Muscle of leg (tissue), 11 donors: ENCODE measurements around the gene CEMIP2. TPM values are rescaled to one million over a fixed set of nuclear protein-coding genes. Genes with fewer than 3 reads are reported as not detected.

Experiments used
- DNase-seq: peaks from one replicate; pipeline ENCODE4 v3.0.0; 2013
- H3K27ac ChIP-seq: one replicate; pipeline ENCODE4 v1.5.1; 2013; ENCODE audit warnings: mild to moderate bottlenecking, low read length, control low read depth
- H3K27me3 ChIP-seq: one replicate; pipeline ENCODE4 v1.6.1; 2013; ENCODE audit warnings: low read length; ENCODE audit not compliant: control insufficient read depth, insufficient read depth
- H3K36me3 ChIP-seq: one replicate; pipeline ENCODE4 v1.6.1; 2013; ENCODE audit warnings: low read length; ENCODE audit not compliant: control insufficient read depth, insufficient read depth
- H3K4me1 ChIP-seq: one replicate; pipeline ENCODE4 v1.6.1; 2013; ENCODE audit warnings: low read length; ENCODE audit not compliant: control insufficient read depth, insufficient read depth
- H3K4me3 ChIP-seq: one replicate; pipeline ENCODE4 v1.5.1; 2013; ENCODE audit warnings: low read length, control low read depth
- H3K9me3 ChIP-seq: replicated peaks from 2 replicates; pipeline ENCODE4 v1.6.1; 2013; ENCODE audit warnings: low read depth, low read length; ENCODE audit not compliant: control insufficient read depth
- WGBS: methylation state at CpG from one replicate; pipeline ENCODE4 v1.1.5; 2013; ENCODE audit warnings: missing lambda C conversion rate; ENCODE audit not compliant: insufficient coverage; 5-methylcytosine and 5-hydroxymethylcytosine counted together
- polyA plus RNA-seq, 8 donors: library from polyadenylated mRNA; unstranded; fragments of 120-200 nt; gene quantifications; one replicate each; pipeline versions ENCODE4 v1.2.1 to v1.2.3, GENCODE V29; 2013; ENCODE audit warnings: inconsistent platforms in 1 of 8, low replicate concordance in 1 of 8; ENCODE audit not compliant: insufficient read length in 8 of 8, insufficient read depth in 1 of 8
- total RNA-seq: library from RNA; stranded (reverse); fragments of 120-200 nt; gene quantifications from one replicate; pipeline ENCODE4 v1.2.4, GENCODE V29; 2013

Gene CEMIP2
- total and polyA plus RNA-seq, 9 donors: 19.9 to 44.6 (median 26.3) TPM

- Histone ChIP-seq H3K27me3 (no peaks in the 10 kb centered on the region), H3K9me3 (no peaks in the 10 kb centered on the region), H3K36me3 (no peaks in the 10 kb centered on the region), H3K4me3 (no peak overlapping the region), H3K27ac (peak overlapping the region; percentile 57), H3K4me1 (peaks cover 15% of the 10 kb centered on the region)
- DNase-seq: peak; percentile 85
Measured at GRCh38 chr9:71763832-71764231, 4.5 kb downstream of the CEMIP2 start.

DNA sequence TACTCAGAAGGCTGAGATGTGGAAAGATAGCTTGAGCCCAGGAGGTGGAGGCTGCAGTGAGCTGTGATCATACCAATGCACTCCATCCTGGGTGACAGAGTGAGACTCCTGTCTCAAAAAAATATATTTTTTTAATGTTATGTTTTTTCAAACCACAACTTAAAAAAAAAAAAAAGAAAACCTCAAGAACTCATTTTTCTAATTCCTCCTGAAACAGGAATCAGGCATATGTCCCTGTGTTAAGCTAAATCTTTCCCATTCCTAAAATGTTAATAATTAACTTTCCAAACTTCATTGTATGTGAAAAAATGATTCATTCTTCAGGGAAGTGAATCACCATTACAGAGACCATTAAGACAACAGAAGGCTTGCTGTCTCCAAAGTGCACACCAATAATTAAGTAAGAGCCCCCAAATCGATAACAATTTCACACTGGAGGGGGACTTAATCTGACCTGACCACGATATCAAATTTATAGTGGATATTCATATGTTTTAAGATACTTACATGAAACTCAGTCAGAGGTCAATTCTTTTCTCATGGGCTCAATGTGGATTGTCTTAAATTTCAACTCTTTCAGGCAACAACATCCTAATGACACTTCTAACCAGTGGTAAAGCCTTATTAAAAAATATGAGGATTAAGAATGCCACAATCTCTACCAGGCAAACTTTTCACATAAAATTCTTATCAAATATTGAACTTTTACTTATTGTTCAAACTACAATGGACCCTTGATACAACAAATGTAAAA lies 5.2 kb downstream of the CEMIP2 start:
- Histone ChIP-seq H3K27ac (no peak overlapping the region), H3K36me3 (no peaks in the 10 kb centered on the region), H3K9me3 (no peaks in the 10 kb centered on the region), H3K27me3 (no peaks in the 10 kb centered on the region), H3K4me1 (peaks cover 15% of the 10 kb centered on the region), H3K4me3 (no peak overlapping the region)
- WGBS: no CpG with 5 or more reads among the region's 2 CpGs
- DNase-seq: no peak

GRCh38 chr9:71761938-71762353 lies 6.4 kb downstream of the CEMIP2 start:
- DNase-seq: no peak
- Histone ChIP-seq H3K27ac (no peak overlapping the region), H3K27me3 (no peaks in the 10 kb centered on the region), H3K36me3 (no peaks in the 10 kb centered on the region), H3K9me3 (no peaks in the 10 kb centered on the region), H3K4me1 (peaks cover 9% of the 10 kb centered on the region), H3K4me3 (no peak overlapping the region)
- no CpG with 5 or more reads among the region's 5 CpGs for WGBS

DNA sequence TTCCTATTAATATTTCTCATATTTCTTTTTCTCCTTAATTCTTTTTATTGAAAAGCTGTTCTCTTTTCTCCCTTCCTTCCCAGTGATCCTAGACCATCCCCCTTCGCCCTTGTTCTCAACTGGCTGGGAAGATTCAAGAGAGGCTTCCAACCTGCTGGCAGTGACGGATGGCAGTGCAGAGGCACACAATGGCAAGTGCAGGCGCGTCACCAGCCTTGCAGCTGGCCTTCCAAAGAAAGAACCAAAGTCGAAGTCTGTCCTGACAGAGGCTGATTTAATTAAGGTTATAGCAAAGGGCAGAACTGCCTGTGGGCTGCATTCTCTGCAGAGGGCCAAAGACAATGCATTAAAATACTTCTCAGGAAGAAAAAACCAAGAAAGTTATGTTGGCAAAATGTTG lies 7.4 kb downstream of the CEMIP2 start:
- Histone ChIP-seq H3K36me3 (no peaks in the 10 kb centered on the region), H3K27ac (no peak overlapping the region), H3K27me3 (no peaks in the 10 kb centered on the region), H3K4me1 (peaks cover 9% of the 10 kb centered on the region), H3K9me3 (no peaks in the 10 kb centered on the region), H3K4me3 (no peak overlapping the region)
- 66% methylated on average over 4 of the region's 5 CpGs for WGBS
- DNase-seq: no peak

DNA sequence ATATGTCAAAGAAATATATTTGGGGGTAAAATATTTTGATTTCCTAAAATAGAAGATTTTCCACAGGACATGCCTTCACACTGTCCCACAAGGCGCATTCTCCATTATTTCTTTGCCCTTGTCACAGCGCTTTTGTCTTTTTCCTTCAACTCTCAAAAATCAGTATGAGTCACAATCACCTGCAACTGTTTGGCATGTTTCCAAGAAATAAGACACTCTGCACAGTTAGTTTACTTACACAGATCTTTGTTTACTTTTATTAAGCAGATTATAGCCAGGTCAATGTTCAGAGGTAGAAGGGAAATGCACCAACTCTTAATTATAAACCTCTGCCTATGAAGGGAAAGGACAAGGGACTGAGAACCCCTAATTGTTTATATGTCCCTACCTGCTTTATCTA lies 9.5 kb downstream of the CEMIP2 start:
- DNase-seq: peak; percentile 54
- Histone ChIP-seq H3K27me3 (no peaks in the 10 kb centered on the region), H3K27ac (no peak overlapping the region), H3K4me3 (no peak overlapping the region), H3K4me1 (no peaks in the 10 kb centered on the region), H3K36me3 (no peaks in the 10 kb centered on the region), H3K9me3 (no peaks in the 10 kb centered on the region)
- WGBS: 67% methylated on average over 2 of the region's 2 CpGs

GRCh38 chr9:71758277-71758676 lies 10.0 kb downstream of the CEMIP2 start:
- WGBS: 83% methylated on average over 1 of the region's 4 CpGs
- H3K4me3 ChIP-seq: no peak overlapping the region
- no peaks in the 10 kb centered on the region for H3K4me1 ChIP-seq
- no peak for DNase-seq
- H3K36me3 ChIP-seq: no peaks in the 10 kb centered on the region
- H3K27me3 ChIP-seq: no peaks in the 10 kb centered on the region
- no peak overlapping the region for H3K27ac ChIP-seq
- no peaks in the 10 kb centered on the region for H3K9me3 ChIP-seq

- Histone ChIP-seq H3K36me3 (no peaks in the 10 kb centered on the region), H3K4me1 (no peaks in the 10 kb centered on the region), H3K4me3 (no peak overlapping the region), H3K9me3 (no peaks in the 10 kb centered on the region), H3K27me3 (no peaks in the 10 kb centered on the region), H3K27ac (no peak overlapping the region)
- WGBS: no CpG with 5 or more reads among the region's 1 CpG
- DNase-seq: no peak
Measured at GRCh38 chr9:71756753-71757152, 11.6 kb downstream of the CEMIP2 start.

DNA sequence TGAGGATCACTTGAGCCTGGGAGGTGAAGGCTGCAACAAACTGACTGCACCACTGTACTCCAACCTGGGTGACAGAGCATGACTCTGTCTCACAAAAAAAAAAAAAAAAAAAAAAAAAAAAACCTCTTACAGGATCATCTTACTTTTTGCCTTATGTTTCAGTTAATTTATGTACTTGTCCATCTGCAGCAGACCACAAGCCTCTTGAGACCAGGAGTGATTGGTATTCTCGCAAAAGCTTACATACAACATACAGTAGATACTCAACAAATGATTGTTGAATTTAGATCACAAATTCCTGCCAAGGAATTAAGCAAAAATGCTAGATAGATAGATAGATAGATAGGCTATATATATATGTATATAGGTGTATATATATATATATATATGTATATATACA lies 12.4 kb downstream of the CEMIP2 start:
- Histone ChIP-seq H3K9me3 (no peaks in the 10 kb centered on the region), H3K27ac (no peak overlapping the region), H3K27me3 (no peaks in the 10 kb centered on the region), H3K4me3 (no peak overlapping the region), H3K36me3 (no peaks in the 10 kb centered on the region), H3K4me1 (no peaks in the 10 kb centered on the region)
- no CpG with 5 or more reads among the region's 1 CpG for WGBS
- no peak for DNase-seq

DNA sequence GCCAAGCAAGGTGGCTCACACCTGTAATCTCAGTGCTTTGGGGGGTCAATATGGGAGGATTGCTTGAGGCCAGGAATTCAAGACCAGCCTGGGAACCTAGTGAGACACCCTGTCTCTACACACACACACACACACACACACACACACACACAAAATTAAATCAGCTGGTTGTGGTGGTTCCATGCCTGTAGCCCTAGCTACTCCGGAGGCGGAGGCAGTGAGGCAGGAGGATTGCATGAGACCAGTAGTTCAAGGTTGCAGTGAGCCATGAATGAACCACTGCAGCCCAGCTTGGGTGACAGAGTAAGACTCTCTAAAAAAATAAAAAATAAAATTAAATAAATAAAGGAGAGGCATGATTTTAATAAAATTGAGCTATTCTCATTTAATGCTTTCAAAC lies 13.1 kb downstream of the CEMIP2 start:
- no peaks in the 10 kb centered on the region for H3K36me3 ChIP-seq
- DNase-seq: no peak
- H3K9me3 ChIP-seq: no peaks in the 10 kb centered on the region
- H3K4me3 ChIP-seq: no peak overlapping the region
- no peaks in the 10 kb centered on the region for H3K27me3 ChIP-seq
- no peaks in the 10 kb centered on the region for H3K4me1 ChIP-seq
- no peak overlapping the region for H3K27ac ChIP-seq
- WGBS: no CpG with 5 or more reads among the region's 2 CpGs

- WGBS: no CpG with 5 or more reads among the region's 4 CpGs
Measured at GRCh38 chr9:71754151-71754550, 14.2 kb downstream of the CEMIP2 start.

DNA sequence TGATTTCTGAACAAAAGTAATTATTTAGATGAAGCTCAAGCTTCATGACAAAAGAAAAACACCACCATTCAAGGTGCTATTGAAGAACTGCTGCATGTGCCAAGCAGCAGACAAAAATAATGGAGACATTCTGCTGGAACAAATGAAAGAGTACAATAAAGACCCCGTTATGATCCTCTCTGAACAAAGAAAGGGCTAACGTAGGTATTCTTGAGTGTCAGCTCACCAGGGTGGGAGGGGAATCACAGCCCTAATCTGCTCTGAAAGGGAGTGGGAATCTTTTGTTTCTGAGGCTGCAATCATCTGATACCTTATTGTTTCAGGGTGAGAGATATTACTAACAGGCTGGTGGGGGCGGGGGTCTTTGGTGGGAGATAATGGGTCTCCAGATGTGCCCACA lies 15.4 kb downstream of the CEMIP2 start:
- H3K9me3 ChIP-seq: no peaks in the 10 kb centered on the region
- H3K27me3 ChIP-seq: no peaks in the 10 kb centered on the region
- H3K27ac ChIP-seq: no peak overlapping the region
- peaks cover 3% of the 10 kb centered on the region for H3K36me3 ChIP-seq
- DNase-seq: no peak
- no peaks in the 10 kb centered on the region for H3K4me1 ChIP-seq
- no peak overlapping the region for H3K4me3 ChIP-seq
- WGBS: 73% methylated on average over 3 of the region's 3 CpGs

More at GRCh38 chr9:71754151-71754550, 14.2 kb downstream of the CEMIP2 start:
- Histone ChIP-seq H3K36me3 (peaks cover 3% of the 10 kb centered on the region), H3K4me3 (no peak overlapping the region), H3K27me3 (no peaks in the 10 kb centered on the region), H3K4me1 (no peaks in the 10 kb centered on the region), H3K27ac (no peak overlapping the region), H3K9me3 (no peaks in the 10 kb centered on the region)
- DNase-seq: no peak
